Left ventricle myocardium inferior (tissue), 1 donor: ENCODE measurements around the gene DPP9. TPM values are rescaled to one million over a fixed set of nuclear protein-coding genes. Genes with fewer than 3 reads are reported as not detected.

Experiments
- DNase-seq: peaks from one replicate; pipeline ENCODE4 v3.0.0-alpha.2; 2020
- H3K27ac ChIP-seq: fragments of 200-600 bp; replicated peaks from 2 replicates; pipeline ENCODE4 v1.8.0; 2021
- H3K27me3 ChIP-seq: fragments of 200-600 bp; 2 replicates; pipeline ENCODE4 v1.8.0; 2021; ENCODE audit warnings: low read depth
- H3K36me3 ChIP-seq: fragments of 200-600 bp; 2 replicates; pipeline ENCODE4 v1.8.0; 2021
- H3K4me1 ChIP-seq: fragments of 200-600 bp; 2 replicates; pipeline ENCODE4 v1.8.0; 2021
- H3K4me3 ChIP-seq: fragments of 200-600 bp; 2 replicates; pipeline ENCODE4 v1.8.0; 2021; ENCODE audit warnings: mild to moderate bottlenecking, moderate library complexity
- H3K9me3 ChIP-seq: fragments of 200-600 bp; replicated peaks from 2 replicates; pipeline ENCODE4 v1.8.0; 2021
- CTCF ChIP-seq: fragments of 200-600 bp; IDR thresholded peaks from 2 replicates; pipeline ENCODE4 v1.8.0; 2021; ENCODE audit warnings: antibody characterized with exemption, mild to moderate bottlenecking, borderline replicate concordance
- intact Hi-C: fragments of 100-400 bp; cut with micrococcal nuclease; formaldehyde crosslinking; loops from one replicate; pipeline ENCODE4 v1.11.0; 2022
- total RNA-seq: library from RNA; stranded (reverse); fragmentation: NEBNext Ultra II Directional; extraction: Animal tissue kit (Norgen Biotek cat#: 25700); gene quantifications from one replicate; pipeline ENCODE4 v1.2.1, GENCODE V29; 2021
- donor health status: DM: no; HTN: yes; CAD: no; lungs with severe emphysema.

DPP9 gene
- total RNA-seq, 1 donor from 2014 or later = 52.5 TPM

- H3K36me3 ChIP-seq = peaks cover 59% of the 10 kb centered on the region
- peak overlapping the region; percentile 79 for H3K27ac ChIP-seq
- no peak for DNase-seq
- TF ChIP-seq CTCF = peak; percentile 68
- H3K4me1 ChIP-seq = peaks cover 16% of the 10 kb centered on the region
- intact Hi-C loops = no loop called here
- H3K27me3 ChIP-seq = no peaks in the 10 kb centered on the region
- H3K9me3 ChIP-seq = no peaks in the 10 kb centered on the region
- H3K4me3 ChIP-seq = no peak overlapping the region
These were observed 46.5 kb downstream of the DPP9 start for GRCh38 chr19:4676955-4677731.

- no peak for TF ChIP-seq CTCF
- Histone ChIP-seq H3K36me3 (peaks cover 42% of the 10 kb centered on the region), H3K27me3 (no peaks in the 10 kb centered on the region), H3K4me3 (no peak overlapping the region), H3K4me1 (peaks cover 28% of the 10 kb centered on the region), H3K27ac (no peak overlapping the region), H3K9me3 (no peaks in the 10 kb centered on the region)
- no peak for DNase-seq
- intact Hi-C loops = no loop called here
These were observed 48.3 kb downstream of the DPP9 start for GRCh38 chr19:4675346-4675745.

GRCh38 chr19:4673726-4674125, 49.9 kb downstream of the DPP9 start:
- DNase-seq = no peak

GRCh38 chr19:4673216-4673615, 50.4 kb downstream of the DPP9 start:
- H3K36me3 ChIP-seq = peaks cover 35% of the 10 kb centered on the region
- H3K4me3 ChIP-seq = no peak overlapping the region
- no peak for DNase-seq
- intact Hi-C loops = no loop called here
- H3K27ac ChIP-seq = no peak overlapping the region
- no peaks in the 10 kb centered on the region for H3K9me3 ChIP-seq
- no peaks in the 10 kb centered on the region for H3K27me3 ChIP-seq
- H3K4me1 ChIP-seq = peaks cover 48% of the 10 kb centered on the region
- no peak for TF ChIP-seq CTCF

More at GRCh38 chr19:4673726-4674125, 49.9 kb downstream of the DPP9 start:
- Histone ChIP-seq H3K27ac (no peak overlapping the region), H3K4me3 (no peak overlapping the region), H3K4me1 (peaks cover 43% of the 10 kb centered on the region), H3K9me3 (no peaks in the 10 kb centered on the region), H3K36me3 (peaks cover 35% of the 10 kb centered on the region), H3K27me3 (no peaks in the 10 kb centered on the region)
- TF ChIP-seq CTCF = no peak
- intact Hi-C loops = no loop called here

GRCh38 chr19:4671185-4671851, 52.3 kb downstream of the DPP9 start:
- Histone ChIP-seq H3K27ac (peak overlapping the region; percentile 86), H3K4me3 (no peak overlapping the region), H3K27me3 (no peaks in the 10 kb centered on the region), H3K9me3 (no peaks in the 10 kb centered on the region), H3K36me3 (peaks cover 39% of the 10 kb centered on the region), H3K4me1 (peaks cover 34% of the 10 kb centered on the region)
- intact Hi-C loops = no loop called here
- no peak for DNase-seq
- no peak for TF ChIP-seq CTCF
